ENCODE results near the gene SLC4A2. TPM values are rescaled to one million over a fixed set of nuclear protein-coding genes. Genes with fewer than 3 reads are reported as not detected.
"Not testable (repeated sequence)": the region's sequence is repeated elsewhere in the genome, so short reads cannot be mapped to it uniquely, and the experiment has no call there.

The SLC4A2 gene
- total RNA-seq, 2 experiments from 2014 or later: 64.2 to 86.0 TPM

- H3K79me2 ChIP-seq (ENCODE audit: insufficient read depth, low read depth, low read length): no peaks in the 10 kb centered on the region
- no peaks in the 10 kb centered on the region for H3K9me3 ChIP-seq (ENCODE audit: low read length)
- no peak overlapping the region for H3K4me2 ChIP-seq (ENCODE audit: low read length)
- TF ChIP-seq CTCF (conservative IDR thresholded peaks at IDR 0.05; ENCODE audit: low read length): no peak
- no peak for TF ChIP-seq EZH2phosphoT487 (IDR thresholded peaks at IDR 0.05; ENCODE audit: borderline replicate concordance, low read depth, low read length)
- no peak for DNase-seq (ENCODE audit: low spot score)
- peaks cover 7% of the 10 kb centered on the region for H3K4me1 ChIP-seq (ENCODE audit: insufficient read depth, low read length, poor library complexity, severe bottlenecking)
- intact Hi-C loops (cut with micrococcal nuclease; ENCODE audit: unreplicated experiment): no loop called here
- no peaks in the 10 kb centered on the region for H3K36me3 ChIP-seq (ENCODE audit: insufficient read depth, low read length)
- no peak overlapping the region for H2AFZ ChIP-seq (ENCODE audit: low read length)
- BruUV-seq (replicated peaks): no TSS peak
- POLR2A ChIA-PET: no interaction called here
- H3K9me2 ChIP-seq (ENCODE audit: insufficient read depth, low read length): no peaks in the 10 kb centered on the region
- H3K4me3 ChIP-seq (ENCODE audit: low read depth, low read length, poor library complexity, severe bottlenecking): no peak overlapping the region
- H3K27ac ChIP-seq (ENCODE audit: low read depth, low read length, poor library complexity, severe bottlenecking): no peak overlapping the region
- CTCF ChIA-PET (ENCODE audit: unreplicated experiment): interaction anchor here (0.8 to 1.1 kb wide), 3 partner anchors 15 to 112 kb away, joined by 3 read pairs; no protein-coding TSS in a partner anchor
- no peaks in the 10 kb centered on the region for H4K20me1 ChIP-seq (ENCODE audit: insufficient read depth, low read length)
These were observed 48.9 kb upstream of the SLC4A2 start for GRCh38 chr7:151010307-151011096.

GRCh38 chr7:151011097-151011409, 48.3 kb upstream of the SLC4A2 start:
- DNase-seq (ENCODE audit: low spot score): no peak
- no peak overlapping the region for H2AFZ ChIP-seq (ENCODE audit: low read length)
- H3K4me1 ChIP-seq (ENCODE audit: insufficient read depth, low read length, poor library complexity, severe bottlenecking): peaks cover 7% of the 10 kb centered on the region
- TF ChIP-seq CTCF (conservative IDR thresholded peaks at IDR 0.05; ENCODE audit: low read length) (no peak), EZH2phosphoT487 (IDR thresholded peaks at IDR 0.05; ENCODE audit: borderline replicate concordance, low read depth, low read length) (no peak)
- H3K36me3 ChIP-seq (ENCODE audit: insufficient read depth, low read length): no peaks in the 10 kb centered on the region
- no peak overlapping the region for H3K27ac ChIP-seq (ENCODE audit: low read depth, low read length, poor library complexity, severe bottlenecking)
- no peaks in the 10 kb centered on the region for H3K9me3 ChIP-seq (ENCODE audit: low read length)
- ChIA-PET POLR2A (no interaction called here), CTCF (ENCODE audit: unreplicated experiment) (interaction anchor here (0.8 to 0.9 kb wide), 2 partner anchors 15 to 27 kb away, joined by 3 read pairs; no protein-coding TSS in a partner anchor)
- H3K79me2 ChIP-seq (ENCODE audit: insufficient read depth, low read depth, low read length): no peaks in the 10 kb centered on the region
- no peaks in the 10 kb centered on the region for H4K20me1 ChIP-seq (ENCODE audit: insufficient read depth, low read length)
- BruUV-seq (replicated peaks): no TSS peak
- H3K4me3 ChIP-seq (ENCODE audit: low read depth, low read length, poor library complexity, severe bottlenecking): no peak overlapping the region
- no peaks in the 10 kb centered on the region for H3K9me2 ChIP-seq (ENCODE audit: insufficient read depth, low read length)
- H3K4me2 ChIP-seq (ENCODE audit: low read length): no peak overlapping the region
- intact Hi-C loops (cut with micrococcal nuclease; ENCODE audit: unreplicated experiment): no loop called here

- intact Hi-C loops (cut with micrococcal nuclease; ENCODE audit: unreplicated experiment); H3K4me1 ChIP-seq (ENCODE audit: insufficient read depth, low read length, poor library complexity, severe bottlenecking); H3K4me2 ChIP-seq (ENCODE audit: low read length); BruUV-seq (replicated peaks); H3K79me2 ChIP-seq (ENCODE audit: insufficient read depth, low read depth, low read length); H2AFZ ChIP-seq (ENCODE audit: low read length); POLR2A ChIA-PET; H3K9me2 ChIP-seq (ENCODE audit: insufficient read depth, low read length); H3K4me3 ChIP-seq (ENCODE audit: low read depth, low read length, poor library complexity, severe bottlenecking); H3K9me3 ChIP-seq (ENCODE audit: low read length); H3K36me3 ChIP-seq (ENCODE audit: insufficient read depth, low read length); H4K20me1 ChIP-seq (ENCODE audit: insufficient read depth, low read length); H3K27ac ChIP-seq (ENCODE audit: low read depth, low read length, poor library complexity, severe bottlenecking); DNase-seq (ENCODE audit: low spot score): not testable (repeated sequence)
- CTCF ChIA-PET (ENCODE audit: unreplicated experiment): interaction anchor here (0.5 to 0.9 kb wide), 3 partner anchors 14 to 52 kb away, joined by 3 read pairs; no protein-coding TSS in a partner anchor
These were observed 47.8 kb upstream of the SLC4A2 start for GRCh38 chr7:151011616-151012015.

Measured in OCI-LY7 (cell line).